Activated CD4-positive, alpha-beta T cell treated with anti-CD3 and anti-CD28 coated beads for 24 hours (primary cell): Measurements from ENCODE around the gene INHBA.

Experiments used
- DNase-seq, 2 donors: peaks; one replicate each; pipeline ENCODE4 v3.0.0-alpha.2; 2020; ENCODE audit warnings: low read depth in 2 of 2

The INHBA gene

DNA sequence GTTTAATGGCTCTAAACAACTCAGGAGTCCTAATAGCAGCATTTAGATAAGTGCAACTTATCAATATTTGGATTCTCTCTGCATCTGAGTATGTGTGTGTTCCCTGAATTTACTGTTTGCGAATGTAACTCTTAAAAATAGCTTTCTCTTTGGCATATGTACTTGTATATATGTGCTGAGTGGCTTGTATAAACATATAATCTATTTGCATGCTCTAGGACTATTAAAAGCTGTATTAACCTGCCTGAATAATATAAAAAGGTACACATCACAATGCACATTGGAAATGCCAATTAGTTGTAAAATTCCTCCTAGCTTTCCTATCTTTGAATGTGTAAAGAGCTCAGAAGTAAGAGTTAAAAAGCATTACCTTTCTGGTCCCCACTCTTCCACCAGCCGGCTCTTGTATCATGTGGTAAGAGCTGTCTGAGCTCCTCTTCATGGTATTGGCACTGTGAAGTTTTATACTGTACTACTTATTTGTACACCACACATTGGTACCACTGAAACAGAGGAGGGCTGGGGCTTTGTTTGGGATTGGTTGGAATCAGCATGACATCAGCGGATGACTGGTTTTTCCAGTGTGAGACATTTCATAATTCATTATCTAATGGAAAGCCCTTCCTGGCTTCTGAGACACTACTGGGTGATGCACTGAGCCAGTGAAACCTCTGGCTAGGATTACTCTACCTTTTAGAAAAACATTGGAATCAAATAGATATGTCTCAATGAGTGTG is at the start of gene INHBA:
Gene INHBA (minus strand): TSS at position 456 of the 737 bp plus-strand sequence. CDS start 2,716 bp downstream, outside the sequence.
- DNase-seq, result no peak

DNA sequence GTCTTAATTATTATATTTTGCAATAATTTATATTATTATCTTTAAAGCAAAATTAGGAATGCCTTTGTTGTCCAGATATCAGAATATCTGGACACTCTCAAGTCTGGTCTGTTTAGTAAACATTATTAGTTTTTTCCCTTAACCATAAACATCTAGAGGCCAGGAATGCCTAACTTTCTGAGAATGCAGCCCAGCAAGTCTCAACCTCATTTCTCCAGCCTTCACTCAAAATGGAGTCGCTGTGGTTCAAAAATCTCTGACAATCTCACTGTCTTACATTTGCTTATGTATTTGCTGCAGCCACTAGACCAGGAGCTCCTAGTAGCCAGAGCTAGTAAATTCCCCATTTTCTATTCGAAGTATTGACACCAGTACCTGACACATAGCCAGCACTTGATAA is 49.7 kb upstream of the INHBA start:
- DNase-seq, result no peak

DNA sequence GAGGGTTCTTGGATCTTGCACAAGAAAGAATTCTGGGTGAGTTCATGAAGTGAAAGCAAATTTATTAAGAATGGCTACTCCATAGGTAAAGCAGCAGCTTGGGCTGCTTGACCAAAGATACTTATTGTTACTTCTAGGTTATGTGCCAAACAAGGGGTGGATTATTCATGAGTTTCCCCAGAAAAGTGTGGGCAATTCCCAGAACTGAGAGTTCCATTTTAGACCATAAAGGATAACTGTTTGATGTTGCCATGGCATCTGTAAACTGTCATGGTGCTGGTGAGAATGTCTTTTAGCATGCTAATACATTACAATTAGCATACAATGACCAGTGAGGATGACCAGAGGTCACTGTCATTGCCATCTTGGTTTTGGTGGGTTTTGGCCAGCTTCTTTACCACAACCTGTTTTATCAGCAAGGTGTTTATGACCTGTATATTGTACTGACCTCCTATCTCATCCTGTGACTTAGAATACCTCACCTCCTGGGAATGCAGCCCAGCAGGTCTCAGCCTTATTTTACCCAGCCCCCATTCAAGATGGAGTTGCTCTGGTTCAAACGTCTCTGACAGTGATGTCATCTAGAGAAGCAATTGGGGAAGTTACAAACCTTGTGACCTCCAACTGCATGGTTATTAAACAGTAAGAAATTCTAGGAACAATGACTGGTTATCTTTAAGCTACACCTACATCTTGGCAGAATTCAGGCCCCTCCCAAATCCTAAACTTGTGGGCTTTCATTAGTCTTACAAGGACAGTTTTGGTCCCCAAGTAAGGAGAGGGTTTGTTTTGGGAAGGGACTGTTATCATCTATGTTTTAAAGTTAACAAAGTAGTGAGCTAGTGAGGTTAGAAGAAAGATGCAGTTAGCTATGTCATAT is 48.0 kb upstream of the INHBA start:
- DNase-seq, result no peak

DNA sequence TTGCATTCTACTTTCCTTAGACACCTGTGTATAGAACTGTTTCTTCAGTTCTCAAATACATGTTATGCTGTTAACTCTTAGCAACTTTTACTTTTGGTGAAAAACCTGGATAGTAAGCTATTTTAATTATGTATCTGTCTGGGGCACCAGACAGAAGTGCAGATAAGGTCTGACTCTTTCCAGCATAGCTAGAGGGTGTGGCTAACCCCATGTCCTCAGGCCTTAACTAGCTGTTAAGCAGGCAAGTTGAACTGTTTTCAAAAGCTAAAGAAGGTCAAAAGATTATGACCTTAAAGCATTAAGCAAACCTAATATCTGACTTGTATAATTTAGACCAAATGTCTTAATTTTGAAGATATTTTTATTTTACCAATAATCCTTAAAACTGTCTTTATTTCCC is 45.1 kb upstream of the INHBA start:
- no peak for DNase-seq

DNA sequence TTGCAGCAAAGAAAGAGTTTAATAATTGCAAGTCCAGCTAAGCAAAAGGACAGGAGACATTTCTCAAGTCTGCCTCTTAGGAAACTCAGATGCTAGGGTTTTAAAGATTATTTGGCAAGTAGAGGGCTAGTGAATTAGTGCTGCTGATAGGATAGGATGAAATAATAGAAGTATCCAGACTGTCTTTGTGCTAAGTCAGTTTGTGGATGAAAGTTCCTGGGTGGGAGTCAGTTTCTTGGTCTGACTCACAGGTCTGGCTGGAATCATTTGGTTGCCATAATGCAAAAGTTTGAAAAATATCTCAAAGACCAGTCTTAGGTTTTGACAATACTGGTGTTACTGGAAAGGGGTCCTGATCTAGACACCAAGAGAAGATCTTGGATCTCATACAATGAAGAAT is 42.6 kb upstream of the INHBA start:
- no peak for DNase-seq

DNA sequence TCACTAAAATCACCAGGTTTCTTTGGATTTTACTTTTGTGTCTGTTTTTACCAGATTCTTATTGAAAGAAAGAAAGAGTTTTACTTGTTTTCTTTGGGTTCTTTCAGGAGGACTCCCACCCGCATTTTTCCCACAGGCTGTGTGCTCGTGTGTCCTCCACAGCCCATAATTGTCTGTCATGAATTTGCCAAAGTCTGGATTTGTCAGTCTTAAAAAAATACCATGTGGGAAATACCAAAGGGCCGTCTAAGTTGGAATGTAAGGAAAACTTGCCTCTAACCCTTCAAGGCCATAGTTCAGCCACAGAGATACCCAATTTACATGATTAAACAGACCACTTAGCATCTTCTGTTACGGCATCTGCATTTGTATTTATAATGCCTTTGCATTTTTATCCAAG is 41.3 kb upstream of the INHBA start:
- no peak for DNase-seq

DNA sequence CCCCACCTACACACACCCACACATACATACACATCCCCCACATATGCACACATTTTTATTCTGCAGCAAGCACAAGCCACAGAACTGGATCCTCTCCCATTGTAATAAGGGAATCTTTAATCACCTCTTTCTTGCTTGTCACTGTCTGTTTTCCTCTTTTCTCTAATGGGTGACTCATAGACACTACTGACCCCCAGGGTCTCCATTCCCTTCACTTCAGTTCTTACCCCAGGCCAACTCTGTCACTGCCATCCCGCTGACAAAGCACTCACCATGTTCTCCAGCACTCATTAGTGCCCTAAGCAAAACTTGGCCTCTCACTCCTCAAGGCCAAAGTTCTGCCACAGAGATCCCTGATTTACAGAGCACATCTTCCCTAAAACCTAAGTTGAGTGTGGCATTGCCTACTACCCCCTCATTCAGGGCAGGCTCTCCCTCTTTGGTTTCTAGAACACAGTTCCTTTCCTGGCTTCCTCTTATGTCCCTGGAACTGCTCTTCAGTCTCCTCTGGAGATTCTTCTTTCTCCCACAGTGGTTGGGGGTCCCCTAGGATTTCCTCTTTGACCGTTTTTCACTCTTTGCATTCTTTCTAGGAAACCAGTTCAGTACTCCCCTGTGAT is 39.6 kb upstream of the INHBA start:
- DNase-seq, result no peak

DNA sequence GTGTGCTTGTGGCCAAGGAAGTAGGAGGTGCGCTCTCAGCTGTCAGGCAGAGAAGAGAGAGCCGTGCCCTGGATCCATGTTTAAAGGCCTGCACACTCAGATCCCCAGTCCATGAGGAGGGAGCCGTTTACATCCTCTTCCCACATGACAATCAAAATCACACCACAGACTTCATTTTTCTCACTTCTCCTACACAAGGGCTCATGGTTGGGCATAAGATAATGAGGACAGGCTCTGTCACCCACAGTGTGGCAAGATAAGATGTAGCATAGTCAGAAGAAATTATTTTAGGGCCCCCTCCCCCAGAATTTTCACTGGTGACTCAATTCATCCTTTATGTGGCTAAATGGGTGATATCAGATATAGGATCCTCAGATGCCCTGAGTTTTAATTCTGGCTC is 35.9 kb upstream of the INHBA start:
- DNase-seq, result no peak

DNA sequence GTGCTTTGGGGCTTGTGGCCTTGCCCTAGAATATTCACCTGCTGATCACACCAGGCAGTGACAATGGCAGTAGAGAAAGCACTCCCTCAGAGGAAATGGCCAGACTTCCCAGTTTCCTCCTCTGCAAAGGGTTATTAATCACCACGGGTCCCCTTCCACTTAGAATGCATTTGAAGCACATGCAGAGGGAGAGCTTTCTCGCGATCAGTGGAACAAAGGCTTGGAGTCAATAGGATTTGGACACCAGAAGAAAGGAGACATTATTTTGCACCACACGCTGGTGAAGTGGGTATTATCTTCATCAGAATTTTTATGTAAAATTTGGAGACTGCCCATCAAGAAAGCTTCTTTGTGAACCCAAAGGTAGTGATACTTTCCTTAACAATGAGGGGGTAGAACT is 35.4 kb upstream of the INHBA start:
- no peak for DNase-seq

DNA sequence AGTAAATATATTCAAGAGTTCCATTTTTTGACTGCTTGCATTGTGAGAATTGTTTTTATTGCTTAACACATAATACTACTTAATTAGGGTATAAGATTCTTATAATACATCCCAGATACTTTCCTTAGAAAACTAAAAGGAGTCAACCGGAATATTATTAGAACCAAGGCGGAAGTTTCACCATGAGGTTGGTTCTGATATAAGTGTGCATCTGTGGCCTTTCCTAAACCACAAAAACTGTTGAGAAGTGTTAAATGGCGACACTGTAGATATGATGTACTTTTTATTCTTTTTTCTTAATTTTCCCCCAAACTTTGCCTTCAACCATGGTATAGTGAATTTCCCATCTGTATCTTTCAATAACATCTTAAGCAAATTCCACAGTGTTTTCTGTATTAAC is 32.3 kb upstream of the INHBA start:
- no peak for DNase-seq

DNA sequence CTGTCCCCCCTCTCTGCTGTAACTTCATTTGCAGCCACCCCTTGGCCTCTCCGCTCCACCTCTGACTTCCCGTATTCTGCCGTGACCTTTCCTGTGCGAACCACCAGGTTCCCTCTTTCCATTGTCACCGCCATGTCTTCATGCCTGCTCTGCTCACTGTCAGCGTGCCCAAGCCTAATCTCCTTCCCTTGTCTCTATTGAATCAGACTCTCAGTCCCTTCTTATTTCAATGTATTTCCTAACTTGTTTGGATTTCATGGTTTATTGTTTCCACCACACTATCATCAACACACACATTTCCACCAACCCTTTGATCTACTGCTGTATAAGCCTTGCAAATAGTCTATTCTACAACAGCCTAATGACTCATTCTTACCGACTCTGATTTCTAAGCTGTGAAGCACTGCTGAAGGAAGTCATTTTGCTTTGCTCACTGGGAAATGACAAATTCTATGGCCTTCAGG is 30.0 kb upstream of the INHBA start:
- no peak for DNase-seq

DNA sequence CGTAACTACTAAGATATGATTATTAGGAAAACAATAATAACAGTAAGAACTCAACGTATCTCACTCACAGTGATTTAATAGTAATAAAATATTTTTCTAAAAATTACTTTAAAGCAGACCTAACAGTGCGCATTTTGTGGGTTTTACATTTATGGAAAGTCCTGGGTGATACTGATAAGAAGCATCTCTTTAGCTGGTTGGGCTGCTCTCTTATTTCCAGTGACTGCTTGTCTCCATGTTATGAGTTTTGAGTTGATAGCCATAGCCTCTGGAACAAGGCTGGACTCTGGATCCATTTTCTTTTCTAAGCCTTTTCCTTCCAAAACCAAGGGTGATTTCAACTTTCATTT is 29.5 kb upstream of the INHBA start:
- no peak for DNase-seq

DNA sequence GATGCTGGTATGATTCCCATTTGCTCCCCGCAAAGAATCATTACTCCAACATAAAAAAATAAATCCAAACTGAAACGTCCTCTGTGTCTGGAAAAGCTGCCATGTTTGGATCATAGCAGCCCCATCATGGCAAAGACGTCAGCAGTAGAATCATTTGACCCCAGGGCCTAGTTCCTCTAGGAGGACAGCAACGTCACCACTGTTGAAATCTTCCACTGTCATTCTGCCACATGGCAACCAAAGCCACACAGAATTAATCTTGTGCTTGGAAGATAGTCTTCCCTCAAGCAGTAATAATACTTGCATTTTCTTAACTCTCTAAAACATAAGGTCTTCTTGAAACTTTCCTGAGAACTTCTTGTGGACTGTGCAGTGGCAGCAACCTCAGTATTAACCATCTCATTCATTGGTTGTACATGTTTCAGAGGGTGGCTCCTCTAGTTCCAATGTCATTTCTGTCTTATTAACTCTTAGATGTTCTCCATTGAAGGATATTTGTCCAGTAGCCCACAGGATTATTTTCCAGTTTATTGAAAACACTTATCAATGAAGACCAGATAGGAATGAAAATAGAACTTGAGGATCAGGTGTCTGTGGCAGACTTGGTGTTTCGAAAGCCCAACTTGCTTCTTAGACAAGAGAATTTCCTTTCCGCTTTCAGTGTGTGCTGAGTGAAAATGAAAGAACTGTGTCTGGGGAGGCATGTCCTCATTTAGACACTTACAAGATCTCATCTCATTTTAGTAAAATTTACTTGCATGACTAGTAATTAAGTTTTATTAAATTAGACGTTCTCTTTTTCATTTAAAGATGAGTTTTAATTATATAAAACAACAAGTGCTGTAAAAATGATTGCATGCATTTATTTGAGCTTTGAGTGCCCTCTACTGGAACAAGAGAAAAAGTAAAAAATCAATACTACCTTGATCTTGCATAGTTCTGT is 28.9 kb upstream of the INHBA start:
- no peak for DNase-seq

DNA sequence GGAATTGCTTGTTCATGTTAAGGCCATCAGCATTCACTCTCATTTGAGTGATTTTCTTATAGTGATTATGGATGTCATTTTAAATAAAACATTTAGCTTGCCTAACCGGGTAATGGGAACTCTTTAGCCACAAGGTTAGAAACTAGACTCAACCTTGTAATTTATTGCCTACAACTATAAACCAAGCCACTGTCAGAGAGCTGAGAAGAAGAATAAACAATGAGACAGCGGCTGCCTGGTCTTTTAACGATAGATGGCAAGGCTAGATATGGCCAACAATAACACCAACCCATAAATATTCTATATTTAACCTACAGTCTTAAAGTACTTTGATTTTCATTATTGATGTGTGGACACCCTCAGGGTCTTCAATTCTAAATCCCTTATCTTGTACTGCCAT is 27.8 kb upstream of the INHBA start:
- DNase-seq, result no peak

DNA sequence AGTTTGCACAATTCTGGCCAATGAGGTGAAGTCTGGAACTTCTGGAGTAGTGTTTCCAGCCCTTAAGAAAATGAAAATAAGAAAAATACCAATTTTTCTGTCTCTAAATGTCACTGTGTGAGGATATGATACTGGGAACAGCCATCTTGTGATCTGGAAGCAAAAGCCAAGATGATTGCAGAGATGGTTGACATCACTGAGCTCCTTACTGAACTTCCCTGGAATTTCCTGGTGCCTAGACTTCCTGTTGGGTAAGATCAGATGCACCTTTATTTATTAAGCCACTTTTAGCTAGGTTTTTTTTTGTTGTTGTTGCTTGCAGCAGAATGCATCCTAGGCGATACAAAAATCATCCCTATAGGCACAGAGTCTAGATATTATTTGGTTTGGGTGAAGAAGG is 27.3 kb upstream of the INHBA start:
- DNase-seq, result no peak

DNA sequence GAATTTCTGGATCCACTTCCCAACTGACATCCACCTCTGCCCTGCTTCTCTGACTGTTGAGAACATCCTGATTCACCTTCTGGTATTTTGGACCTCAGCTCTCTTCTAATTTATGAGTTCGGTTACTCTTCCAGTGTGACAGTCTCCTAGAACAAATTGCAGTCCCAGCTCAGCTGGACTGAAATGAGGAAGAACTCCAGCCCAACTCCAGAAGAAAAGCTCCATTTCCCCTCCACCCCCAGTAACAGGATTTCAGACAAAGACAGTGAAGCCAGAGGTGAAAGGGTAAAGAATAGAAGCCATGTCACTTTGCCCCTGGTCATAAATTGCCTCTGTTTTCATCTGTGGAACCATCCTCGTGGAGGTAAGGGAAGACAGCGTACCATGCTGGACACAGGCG is 26.2 kb upstream of the INHBA start:
- no peak for DNase-seq

DNA sequence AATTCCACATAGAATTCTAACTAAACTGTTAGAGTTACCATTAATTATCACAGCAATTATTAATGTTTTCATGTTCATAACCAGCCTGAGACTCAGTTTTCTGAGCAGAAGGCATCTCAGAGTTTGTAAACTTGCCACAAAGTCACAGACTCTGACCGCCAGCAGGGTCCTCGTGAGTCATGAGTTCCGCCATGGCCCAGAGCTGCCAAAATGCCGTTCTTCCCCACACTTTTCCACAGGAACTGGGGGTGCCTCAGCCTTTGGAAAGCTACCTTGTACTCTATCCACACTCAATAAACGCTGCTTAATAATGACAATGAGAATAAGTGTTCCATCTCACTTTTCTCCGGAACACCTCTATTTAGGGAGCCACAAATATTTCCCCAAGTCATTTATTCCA is 22.1 kb upstream of the INHBA start:
- no peak for DNase-seq

DNA sequence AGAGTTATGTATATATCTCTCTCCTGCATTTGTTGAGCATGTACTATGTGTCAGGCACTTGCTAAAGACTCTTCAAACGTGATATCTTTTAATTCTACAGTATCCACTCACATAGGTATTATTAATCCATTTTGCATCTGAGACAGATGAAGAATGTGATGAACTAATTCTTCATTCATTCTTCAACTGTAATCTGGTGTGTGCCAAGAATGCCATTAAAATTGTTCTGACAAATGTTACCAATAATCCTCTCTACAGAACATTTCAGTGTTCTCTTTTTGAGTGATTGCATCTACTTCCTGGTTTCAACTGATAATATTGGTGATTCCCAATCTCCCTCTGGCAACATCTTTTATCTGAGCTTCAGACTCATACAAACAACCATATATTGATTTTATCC is 18.0 kb upstream of the INHBA start:
- no peak for DNase-seq

DNA sequence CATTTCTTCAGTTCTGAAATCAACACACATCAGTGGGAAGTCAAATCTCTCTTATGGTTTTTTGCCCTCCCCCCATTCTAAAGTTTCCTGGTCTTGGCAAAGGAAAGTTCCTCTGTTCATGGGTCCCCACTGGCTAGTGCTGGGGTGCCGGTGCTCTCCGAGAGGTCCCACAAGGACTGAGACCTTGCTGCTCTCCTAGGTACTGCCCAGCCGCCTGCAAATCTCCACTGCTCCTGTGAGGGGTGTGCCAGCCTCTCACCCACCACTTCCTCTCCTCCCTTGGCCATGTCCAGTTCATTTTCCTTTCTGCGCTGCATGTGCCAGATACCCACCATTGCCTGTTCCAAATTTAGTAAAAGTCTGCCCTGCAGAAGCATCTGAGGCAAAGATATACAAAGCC is 17.2 kb upstream of the INHBA start:
- DNase-seq, result no peak

DNA sequence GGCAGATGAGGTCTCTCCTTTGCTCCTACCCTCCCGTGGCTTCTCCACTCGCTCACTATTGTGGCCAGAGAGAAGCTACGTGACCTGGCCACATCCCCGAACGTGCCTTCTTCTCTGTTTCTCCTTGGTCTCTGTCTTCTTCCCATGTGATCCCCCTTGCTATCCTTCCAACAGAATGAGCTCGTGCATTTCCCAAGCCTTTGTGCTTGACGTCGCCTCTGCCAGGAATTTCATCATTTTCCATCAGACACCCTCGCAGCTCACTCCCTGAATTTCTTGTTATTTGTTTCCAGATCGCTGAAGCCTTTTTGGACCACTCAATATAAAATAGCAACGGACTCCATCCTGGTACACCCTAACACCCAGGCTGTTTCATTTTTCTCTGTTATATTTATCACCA is 13.8 kb upstream of the INHBA start:
- DNase-seq, result no peak

DNA sequence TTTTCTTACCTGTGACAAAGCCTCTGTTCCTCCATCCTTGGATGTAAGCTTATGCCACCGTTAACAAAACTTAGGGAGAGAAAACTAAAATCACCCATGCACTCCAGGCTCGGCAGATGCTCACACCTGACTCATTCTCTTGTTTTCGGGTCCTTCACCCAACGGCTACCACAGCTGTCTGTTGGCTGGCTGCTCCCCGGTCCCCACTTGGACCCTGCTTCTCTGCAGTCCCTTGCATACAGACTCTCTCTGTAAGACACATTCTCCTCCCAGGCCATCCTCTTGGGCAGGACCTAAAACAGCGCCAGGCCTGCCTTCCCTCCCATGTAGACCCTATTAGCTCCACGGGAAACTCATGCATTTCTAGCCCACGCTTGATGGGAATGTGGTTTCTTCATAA is 12.1 kb upstream of the INHBA start:
- DNase-seq, result no peak
